HFFc6 (cell line): ENCODE results near the gene KMT2B. TPM values are rescaled to one million over a fixed set of nuclear protein-coding genes. Genes with fewer than 3 reads are reported as not detected.

Source experiments
- DNase-seq: peaks from one replicate; pipeline ENCODE4 v3.0.0-alpha.2; 2018
- H3K27ac Mint-ChIP-seq: 2 replicates; pipeline ENCODE4 v1.8.0; 2020; ENCODE audit warnings: mild to moderate bottlenecking, mixed read lengths
- H3K27me3 Mint-ChIP-seq: 2 replicates; pipeline ENCODE4 v1.8.0; 2021; ENCODE audit warnings: mild to moderate bottlenecking, moderate library complexity, mixed read lengths; ENCODE audit not compliant: insufficient read depth
- H3K36me3 Mint-ChIP-seq: 2 replicates; pipeline ENCODE4 v1.8.0; 2021; ENCODE audit warnings: low read depth, mixed read lengths
- H3K4me1 Mint-ChIP-seq: 2 replicates; pipeline ENCODE4 v1.8.0; 2020; ENCODE audit warnings: low read depth, mixed read lengths
- H3K4me3 Mint-ChIP-seq: 2 replicates; pipeline ENCODE4 v1.8.0; 2020; ENCODE audit warnings: mild to moderate bottlenecking, moderate library complexity, mixed read lengths
- H3K9me3 Mint-ChIP-seq: 2 replicates; pipeline ENCODE4 v1.8.0; 2020; ENCODE audit warnings: mild to moderate bottlenecking, mixed read lengths
- CTCF ChIP-seq: fragments of 200-600 bp; sonication (generic); IDR thresholded peaks from 2 replicates; pipeline ENCODE4 v1.5.0; 2021; ENCODE audit warnings: antibody characterized with exemption, mild to moderate bottlenecking
- total RNA-seq, 6 experiments: library from RNA; stranded (reverse); fragmentation: NEBNext Ultra II Directional; extraction: Animal tissue kit (Norgen Biotek cat#: 25700); gene quantifications; 2 replicates in 1 of 6; 3 replicates in 5 of 6; pipeline ENCODE4 v1.2.3, GENCODE V29; 2021

The KMT2B gene
- total RNA-seq, 6 experiments from 2014 or later, result 20.1 to 24.4 (median 21.7) TPM

GRCh38 chr19:35743640-35744429 is 26.0 kb downstream of the KMT2B start:
- no peak for DNase-seq
- no peak overlapping the region for H3K27ac Mint-ChIP-seq
- peaks cover 8% of the 10 kb centered on the region for H3K27me3 Mint-ChIP-seq
- no peak for TF ChIP-seq CTCF
- peaks cover 47% of the 10 kb centered on the region for H3K4me1 Mint-ChIP-seq
- no peaks in the 10 kb centered on the region for H3K9me3 Mint-ChIP-seq
- H3K4me3 Mint-ChIP-seq, result peak overlapping the region; percentile 97
- H3K36me3 Mint-ChIP-seq, result peaks cover 13% of the 10 kb centered on the region

- H3K36me3 Mint-ChIP-seq, result peaks cover 13% of the 10 kb centered on the region
- peak overlapping the region; percentile 100 for H3K27ac Mint-ChIP-seq
- peak overlapping the region; percentile 97 for H3K4me3 Mint-ChIP-seq
- peaks cover 6% of the 10 kb centered on the region for H3K27me3 Mint-ChIP-seq
- H3K4me1 Mint-ChIP-seq, result peaks cover 47% of the 10 kb centered on the region
- peak; percentile 65 for TF ChIP-seq CTCF
- DNase-seq, result peak; percentile 93
- no peaks in the 10 kb centered on the region for H3K9me3 Mint-ChIP-seq
Measured at GRCh38 chr19:35744430-35745327, 26.9 kb downstream of the KMT2B start.

DNA sequence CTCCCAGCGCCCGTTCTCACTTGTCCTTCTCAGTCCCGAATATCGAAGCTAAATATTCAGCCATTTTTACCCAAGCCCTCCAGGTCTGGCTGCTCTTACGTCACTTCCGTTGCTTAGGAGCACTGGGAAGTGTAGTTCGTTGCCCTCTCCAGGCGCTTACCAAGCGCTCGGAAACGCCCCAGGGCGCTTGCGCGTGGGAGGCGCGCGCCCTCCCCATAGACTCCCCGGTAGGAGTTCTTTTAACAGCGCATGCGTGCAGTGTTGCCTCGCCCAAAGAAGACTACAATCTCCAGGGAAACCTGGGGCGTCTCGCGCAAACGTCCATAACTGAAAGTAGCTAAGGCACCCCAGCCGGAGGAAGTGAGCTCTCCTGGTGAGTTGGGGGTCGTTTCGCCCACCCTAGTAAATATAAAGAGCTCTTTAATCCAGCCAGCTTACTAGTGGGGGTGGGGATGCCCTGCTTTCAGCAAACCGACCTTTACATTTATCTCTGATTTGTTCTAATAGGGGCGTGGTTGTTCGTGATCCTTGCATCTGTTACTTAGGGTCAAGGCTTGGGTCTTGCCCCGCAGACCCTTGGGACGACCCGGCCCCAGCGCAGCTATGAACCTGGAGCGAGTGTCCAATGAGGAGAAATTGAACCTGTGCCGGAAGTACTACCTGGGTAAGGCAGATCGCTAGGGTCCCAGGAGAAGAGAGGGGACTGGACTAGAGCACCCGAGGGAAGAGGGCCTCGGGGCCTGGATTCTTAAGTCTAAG is 27.7 kb downstream of the KMT2B start, which contains the start of the genes PSENEN and U2AF1L4:
Gene PSENEN, plus strand, starts transcription at position 324 of the 759 bp plus-strand sequence. Its CDS starts 280 bp downstream, at position 604.
Gene U2AF1L4, minus strand, starts transcription at position 91 of the 759 bp plus-strand sequence. Its CDS starts 27 bp downstream, at position 64.
- peak within 1 kb of the TSS; percentile 97 for H3K4me3 Mint-ChIP-seq
- no peaks in the 10 kb centered on the region for H3K9me3 Mint-ChIP-seq
- H3K27me3 Mint-ChIP-seq, result peaks cover 6% of the 10 kb centered on the region
- H3K36me3 Mint-ChIP-seq, result peaks cover 13% of the 10 kb centered on the region
- H3K4me1 Mint-ChIP-seq, result peaks cover 51% of the 10 kb centered on the region
- H3K27ac Mint-ChIP-seq, result peak within 1 kb of the TSS; percentile 100
- DNase-seq, result peak; percentile 98
- no peak for TF ChIP-seq CTCF

DNA sequence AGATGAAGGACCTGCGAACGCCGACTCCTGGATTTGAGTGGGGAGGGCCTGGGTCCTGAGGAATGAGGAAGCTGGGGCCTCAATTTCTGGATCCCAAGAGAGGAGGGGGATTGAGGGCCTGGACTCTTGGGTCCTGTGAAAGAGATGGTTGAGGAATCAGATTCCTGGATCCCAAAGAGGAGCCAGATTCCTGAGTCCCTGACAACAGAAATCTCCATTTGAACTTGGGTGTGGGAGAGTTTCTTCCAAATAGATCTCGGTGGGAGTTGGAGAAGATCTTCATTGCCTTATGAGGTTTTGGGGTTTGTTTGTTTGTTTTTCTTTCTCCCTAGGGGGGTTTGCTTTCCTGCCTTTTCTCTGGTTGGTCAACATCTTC is 28.3 kb downstream of the KMT2B start:
- peaks cover 3% of the 10 kb centered on the region for H3K27me3 Mint-ChIP-seq
- TF ChIP-seq CTCF, result no peak

GRCh38 chr19:35746531-35746930 is 28.7 kb downstream of the KMT2B start:
- Mint-ChIP-seq H3K27ac (peak overlapping the region; percentile 100), H3K4me3 (peak overlapping the region; percentile 97), H3K4me1 (peaks cover 45% of the 10 kb centered on the region), H3K36me3 (peaks cover 13% of the 10 kb centered on the region), H3K27me3 (peaks cover 3% of the 10 kb centered on the region), H3K9me3 (no peaks in the 10 kb centered on the region)
- no peak for DNase-seq
- no peak for TF ChIP-seq CTCF

More for the DNA sequence above, 28.3 kb downstream of the KMT2B start:
- Mint-ChIP-seq H3K4me3 (peak overlapping the region; percentile 97), H3K27ac (peak overlapping the region; percentile 100), H3K9me3 (no peaks in the 10 kb centered on the region), H3K4me1 (peaks cover 46% of the 10 kb centered on the region), H3K36me3 (peaks cover 13% of the 10 kb centered on the region)
- no peak for DNase-seq
